Measurements from ENCODE around the gene COL8A1.
A peak's percentile ranks its signal among the peaks of the same experiment; 100 is the strongest.

The COL8A1 gene

GRCh38 chr3:99794485-99794884, 156.1 kb downstream of the COL8A1 start:
- H3K4me2 ChIP-seq (ENCODE audit: low read length) = no peak overlapping the region
- WGBS (ENCODE audit: extremely low coverage, insufficient coverage, low lambda C conversion rate) = no CpG with 5 or more reads among the region's 8 CpGs
- H3K9ac ChIP-seq (ENCODE audit: low read length) = no peak overlapping the region
- no peaks in the 10 kb centered on the region for H3K79me2 ChIP-seq (ENCODE audit: control insufficient read depth, insufficient read depth, low read length)
- H3K4ac ChIP-seq (ENCODE audit: low read depth, low read length) = no peak overlapping the region
- no peak overlapping the region for H3K18ac ChIP-seq (ENCODE audit: low read length)
- DNase-seq = no peak
- no peaks in the 10 kb centered on the region for H3K4me1 ChIP-seq (ENCODE audit: control insufficient read depth, low read depth, low read length)
- no peak overlapping the region for H4K8ac ChIP-seq (ENCODE audit: low read depth, low read length)
- no peaks in the 10 kb centered on the region for H3K27me3 ChIP-seq (ENCODE audit: insufficient read depth, low read length, poor library complexity)
- no peaks in the 10 kb centered on the region for H3K79me1 ChIP-seq (ENCODE audit: low read length)
- no peak overlapping the region for H3K27ac ChIP-seq (ENCODE audit: low read depth, low read length)
- no peak overlapping the region for H3K23ac ChIP-seq (ENCODE audit: low read length)
- H3K4me3 ChIP-seq (ENCODE audit: low read length) = no peak overlapping the region
- no peak overlapping the region for H2BK120ac ChIP-seq (ENCODE audit: low read depth, low read length)
- H2BK15ac ChIP-seq (replicated peaks; ENCODE audit: low read depth) = no peak overlapping the region
- H3K36me3 ChIP-seq (ENCODE audit: control insufficient read depth, insufficient read depth, low read length) = no peaks in the 10 kb centered on the region
- H2AK5ac ChIP-seq (ENCODE audit: low read length) = no peak overlapping the region
- H3K56ac ChIP-seq (ENCODE audit: low read length) = no peak overlapping the region
- no peak overlapping the region for H2BK5ac ChIP-seq (ENCODE audit: low read length)
- H4K5ac ChIP-seq (ENCODE audit: low read length) = no peak overlapping the region

- Histone ChIP-seq H3K18ac (ENCODE audit: low read length) (no peak overlapping the region), H3K23ac (ENCODE audit: low read length) (no peak overlapping the region), H3K4ac (ENCODE audit: low read depth, low read length) (no peak overlapping the region), H2BK5ac (ENCODE audit: low read length) (no peak overlapping the region), H3K4me2 (ENCODE audit: low read length) (no peak overlapping the region), H2BK15ac (replicated peaks; ENCODE audit: low read depth) (no peak overlapping the region), H3K56ac (ENCODE audit: low read length) (no peak overlapping the region), H3K27ac (ENCODE audit: low read depth, low read length) (no peak overlapping the region), H3K79me1 (ENCODE audit: low read length) (no peaks in the 10 kb centered on the region), H4K8ac (ENCODE audit: low read depth, low read length) (no peak overlapping the region), H2AK5ac (ENCODE audit: low read length) (no peak overlapping the region), H2BK120ac (ENCODE audit: low read depth, low read length) (no peak overlapping the region), H3K4me1 (ENCODE audit: control insufficient read depth, low read depth, low read length) (no peaks in the 10 kb centered on the region), H3K4me3 (ENCODE audit: low read length) (no peak overlapping the region), H3K79me2 (ENCODE audit: control insufficient read depth, insufficient read depth, low read length) (no peaks in the 10 kb centered on the region), H3K27me3 (ENCODE audit: insufficient read depth, low read length, poor library complexity) (no peaks in the 10 kb centered on the region), H4K5ac (ENCODE audit: low read length) (no peak overlapping the region), H3K9ac (ENCODE audit: low read length) (no peak overlapping the region), H3K36me3 (ENCODE audit: control insufficient read depth, insufficient read depth, low read length) (no peaks in the 10 kb centered on the region)
- WGBS (ENCODE audit: extremely low coverage, insufficient coverage, low lambda C conversion rate) = no CpG with 5 or more reads among the region's 15 CpGs
- no peak for DNase-seq
Measured at GRCh38 chr3:99795573-99795972, 157.2 kb downstream of the COL8A1 start.

GRCh38 chr3:99799422-99799821, 161.0 kb downstream of the COL8A1 start:
- no peak overlapping the region for H4K5ac ChIP-seq (ENCODE audit: low read length)
- H3K36me3 ChIP-seq (ENCODE audit: control insufficient read depth, insufficient read depth, low read length) = no peaks in the 10 kb centered on the region
- H3K56ac ChIP-seq (ENCODE audit: low read length) = no peak overlapping the region
- no peak overlapping the region for H2AK5ac ChIP-seq (ENCODE audit: low read length)
- H2BK15ac ChIP-seq (replicated peaks; ENCODE audit: low read depth) = no peak overlapping the region
- no peak overlapping the region for H4K8ac ChIP-seq (ENCODE audit: low read depth, low read length)
- H3K9ac ChIP-seq (ENCODE audit: low read length) = no peak overlapping the region
- H3K4ac ChIP-seq (ENCODE audit: low read depth, low read length) = no peak overlapping the region
- no peaks in the 10 kb centered on the region for H3K4me1 ChIP-seq (ENCODE audit: control insufficient read depth, low read depth, low read length)
- no peaks in the 10 kb centered on the region for H3K79me1 ChIP-seq (ENCODE audit: low read length)
- no peak overlapping the region for H2BK5ac ChIP-seq (ENCODE audit: low read length)
- no peak overlapping the region for H3K18ac ChIP-seq (ENCODE audit: low read length)
- no peak overlapping the region for H2BK120ac ChIP-seq (ENCODE audit: low read depth, low read length)
- H3K4me3 ChIP-seq (ENCODE audit: low read length) = no peak overlapping the region
- no CpG with 5 or more reads among the region's 4 CpGs for WGBS (ENCODE audit: extremely low coverage, insufficient coverage, low lambda C conversion rate)
- DNase-seq = no peak
- no peaks in the 10 kb centered on the region for H3K79me2 ChIP-seq (ENCODE audit: control insufficient read depth, insufficient read depth, low read length)
- no peak overlapping the region for H3K23ac ChIP-seq (ENCODE audit: low read length)
- no peak overlapping the region for H3K27ac ChIP-seq (ENCODE audit: low read depth, low read length)
- H3K27me3 ChIP-seq (ENCODE audit: insufficient read depth, low read length, poor library complexity) = no peaks in the 10 kb centered on the region
- H3K4me2 ChIP-seq (ENCODE audit: low read length) = no peak overlapping the region

- H3K4me1 ChIP-seq (ENCODE audit: control insufficient read depth, low read depth, low read length) = no peaks in the 10 kb centered on the region
- H4K5ac ChIP-seq (ENCODE audit: low read length) = no peak overlapping the region
- H2BK15ac ChIP-seq (replicated peaks; ENCODE audit: low read depth) = no peak overlapping the region
- H3K23ac ChIP-seq (ENCODE audit: low read length) = no peak overlapping the region
- H2BK120ac ChIP-seq (ENCODE audit: low read depth, low read length) = no peak overlapping the region
- no peak overlapping the region for H3K9ac ChIP-seq (ENCODE audit: low read length)
- no peak overlapping the region for H4K8ac ChIP-seq (ENCODE audit: low read depth, low read length)
- H3K27me3 ChIP-seq (ENCODE audit: insufficient read depth, low read length, poor library complexity) = no peaks in the 10 kb centered on the region
- no peak overlapping the region for H3K56ac ChIP-seq (ENCODE audit: low read length)
- H3K4ac ChIP-seq (ENCODE audit: low read depth, low read length) = no peak overlapping the region
- WGBS (ENCODE audit: extremely low coverage, insufficient coverage, low lambda C conversion rate) = no CpG with 5 or more reads among the region's 1 CpG
- H3K79me2 ChIP-seq (ENCODE audit: control insufficient read depth, insufficient read depth, low read length) = no peaks in the 10 kb centered on the region
- no peaks in the 10 kb centered on the region for H3K79me1 ChIP-seq (ENCODE audit: low read length)
- H3K4me2 ChIP-seq (ENCODE audit: low read length) = no peak overlapping the region
- DNase-seq = no peak
- H3K27ac ChIP-seq (ENCODE audit: low read depth, low read length) = no peak overlapping the region
- H3K36me3 ChIP-seq (ENCODE audit: control insufficient read depth, insufficient read depth, low read length) = no peaks in the 10 kb centered on the region
- no peak overlapping the region for H3K4me3 ChIP-seq (ENCODE audit: low read length)
- H3K18ac ChIP-seq (ENCODE audit: low read length) = no peak overlapping the region
- H2AK5ac ChIP-seq (ENCODE audit: low read length) = no peak overlapping the region
- no peak overlapping the region for H2BK5ac ChIP-seq (ENCODE audit: low read length)
Measured at GRCh38 chr3:99803297-99803696, 164.9 kb downstream of the COL8A1 start.

- H3K27ac ChIP-seq (ENCODE audit: low read depth, low read length) = no peak overlapping the region
- H3K56ac ChIP-seq (ENCODE audit: low read length) = no peak overlapping the region
- no peak overlapping the region for H2BK120ac ChIP-seq (ENCODE audit: low read depth, low read length)
- no peaks in the 10 kb centered on the region for H3K27me3 ChIP-seq (ENCODE audit: insufficient read depth, low read length, poor library complexity)
- no peaks in the 10 kb centered on the region for H3K36me3 ChIP-seq (ENCODE audit: control insufficient read depth, insufficient read depth, low read length)
- H3K4ac ChIP-seq (ENCODE audit: low read depth, low read length) = no peak overlapping the region
- no peak overlapping the region for H4K5ac ChIP-seq (ENCODE audit: low read length)
- peak; percentile 25 for DNase-seq
- no peak overlapping the region for H3K4me2 ChIP-seq (ENCODE audit: low read length)
- no peak overlapping the region for H4K8ac ChIP-seq (ENCODE audit: low read depth, low read length)
- H2BK5ac ChIP-seq (ENCODE audit: low read length) = no peak overlapping the region
- WGBS (ENCODE audit: extremely low coverage, insufficient coverage, low lambda C conversion rate) = no CpG with 5 or more reads among the region's 2 CpGs
- no peaks in the 10 kb centered on the region for H3K79me1 ChIP-seq (ENCODE audit: low read length)
- H3K79me2 ChIP-seq (ENCODE audit: control insufficient read depth, insufficient read depth, low read length) = no peaks in the 10 kb centered on the region
- H2AK5ac ChIP-seq (ENCODE audit: low read length) = no peak overlapping the region
- no peak overlapping the region for H3K4me3 ChIP-seq (ENCODE audit: low read length)
- no peak overlapping the region for H3K23ac ChIP-seq (ENCODE audit: low read length)
- H2BK15ac ChIP-seq (replicated peaks; ENCODE audit: low read depth) = no peak overlapping the region
- H3K4me1 ChIP-seq (ENCODE audit: control insufficient read depth, low read depth, low read length) = no peaks in the 10 kb centered on the region
- no peak overlapping the region for H3K18ac ChIP-seq (ENCODE audit: low read length)
- H3K9ac ChIP-seq (ENCODE audit: low read length) = no peak overlapping the region
Measured at GRCh38 chr3:99805160-99805559, 166.8 kb downstream of the COL8A1 start.

GRCh38 chr3:99808163-99808794, 169.9 kb downstream of the COL8A1 start:
- no peaks in the 10 kb centered on the region for H3K36me3 ChIP-seq (ENCODE audit: control insufficient read depth, insufficient read depth, low read length)
- WGBS (ENCODE audit: extremely low coverage, insufficient coverage, low lambda C conversion rate) = no CpG with 5 or more reads among the region's 4 CpGs
- H4K8ac ChIP-seq (ENCODE audit: low read depth, low read length) = no peak overlapping the region
- no peaks in the 10 kb centered on the region for H3K27me3 ChIP-seq (ENCODE audit: insufficient read depth, low read length, poor library complexity)
- no peak overlapping the region for H3K4ac ChIP-seq (ENCODE audit: low read depth, low read length)
- DNase-seq = peak; percentile 90
- no peak overlapping the region for H3K27ac ChIP-seq (ENCODE audit: low read depth, low read length)
- no peak overlapping the region for H2BK15ac ChIP-seq (replicated peaks; ENCODE audit: low read depth)
- H2AK5ac ChIP-seq (ENCODE audit: low read length) = no peak overlapping the region
- H3K79me1 ChIP-seq (ENCODE audit: low read length) = no peaks in the 10 kb centered on the region
- H3K4me1 ChIP-seq (ENCODE audit: control insufficient read depth, low read depth, low read length) = no peaks in the 10 kb centered on the region
- H2BK120ac ChIP-seq (ENCODE audit: low read depth, low read length) = no peak overlapping the region
- no peak overlapping the region for H3K56ac ChIP-seq (ENCODE audit: low read length)
- H3K4me3 ChIP-seq (ENCODE audit: low read length) = no peak overlapping the region
- H4K5ac ChIP-seq (ENCODE audit: low read length) = no peak overlapping the region
- H3K79me2 ChIP-seq (ENCODE audit: control insufficient read depth, insufficient read depth, low read length) = no peaks in the 10 kb centered on the region
- H3K23ac ChIP-seq (ENCODE audit: low read length) = no peak overlapping the region
- no peak overlapping the region for H3K4me2 ChIP-seq (ENCODE audit: low read length)
- H3K9ac ChIP-seq (ENCODE audit: low read length) = no peak overlapping the region
- no peak overlapping the region for H2BK5ac ChIP-seq (ENCODE audit: low read length)
- no peak overlapping the region for H3K18ac ChIP-seq (ENCODE audit: low read length)
